ENCODE results near the gene VIPR2. TPM values are rescaled to one million over a fixed set of nuclear protein-coding genes. Genes with fewer than 3 reads are reported as not detected.

The VIPR2 gene
- total RNA-seq, 4 donors from 2014 or later, result 0.33 to 0.56 TPM; not detected in 2

- intact Hi-C loops (cut with DNase I), result no loop called here
- Histone ChIP-seq H3K4me3 (replicated peaks in 1 of 3) (no peak overlapping the region), H3K27ac (no peak overlapping the region), H3K9me3 (no peaks in the 10 kb centered on the region), H3K4me1 (no peaks in the 10 kb centered on the region), H3K27me3 (no peaks in the 10 kb centered on the region), H3K36me3 (no peaks in the 10 kb centered on the region)
- 79 to 81% methylated on average over 7 to 8 of the region's 8 CpGs for WGBS, 2 donors
- no peak for TF ChIP-seq POLR2A (IDR thresholded peaks at IDR 0.05)
- no peak for TF ChIP-seq CTCF (IDR thresholded peaks at IDR 0.05)
- DNase-seq, result no peak
Measured at GRCh38 chr7:159151231-159151630, 6.6 kb upstream of the VIPR2 start.

DNA sequence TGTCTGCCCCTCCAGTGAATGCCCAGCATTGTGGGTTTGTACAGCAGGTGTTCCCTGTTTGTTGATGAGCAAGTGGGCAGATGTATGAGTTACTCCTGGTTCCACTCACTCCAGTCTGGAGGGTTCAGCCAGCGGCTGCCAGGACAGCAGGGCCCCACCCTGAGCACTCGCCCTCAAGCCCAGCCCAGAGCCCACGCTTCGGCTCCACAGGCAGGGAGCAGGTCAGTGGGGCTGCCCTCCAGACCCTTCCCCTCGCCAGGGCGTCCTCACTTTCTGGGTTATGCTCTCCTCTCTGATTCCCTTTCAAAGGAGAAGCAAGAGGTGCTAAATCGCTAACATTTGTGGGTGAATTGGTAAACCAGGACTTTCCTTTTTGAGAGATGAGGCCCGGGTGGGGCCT is 4.8 kb upstream of the VIPR2 start:
- Histone ChIP-seq H3K4me1 (peaks cover 0 to 9% of the 10 kb centered on the region in 2 donors), H3K9me3 (no peaks in the 10 kb centered on the region), H3K27me3 (no peaks in the 10 kb centered on the region), H3K4me3 (replicated peaks in 1 of 3) (no peak overlapping the region), H3K27ac (no peak overlapping the region), H3K36me3 (no peaks in the 10 kb centered on the region)
- no peak for TF ChIP-seq POLR2A (IDR thresholded peaks at IDR 0.05)
- no peak for TF ChIP-seq CTCF (IDR thresholded peaks at IDR 0.05)
- no peak for DNase-seq
- intact Hi-C loops (cut with DNase I), result no loop called here
- WGBS, 2 donors, result 81 to 86% methylated on average over 8 of the region's 8 CpGs

- WGBS, 2 donors, result 86 to 93% methylated on average over 13 to 14 of the region's 17 CpGs
- DNase-seq, result no peak
- no peak for TF ChIP-seq CTCF (IDR thresholded peaks at IDR 0.05)
- no peak for TF ChIP-seq POLR2A (IDR thresholded peaks at IDR 0.05)
- Histone ChIP-seq H3K9me3 (no peaks in the 10 kb centered on the region), H3K27ac (no peak overlapping the region), H3K4me3 (replicated peaks in 1 of 3) (no peak overlapping the region), H3K27me3 (peaks cover 8% of the 10 kb centered on the region), H3K4me1 (peaks cover 5 to 17% of the 10 kb centered on the region in 2 donors), H3K36me3 (no peaks in the 10 kb centered on the region)
- intact Hi-C loops (cut with DNase I), result no loop called here
Measured at GRCh38 chr7:159148430-159149395, 4.0 kb upstream of the VIPR2 start.

DNA sequence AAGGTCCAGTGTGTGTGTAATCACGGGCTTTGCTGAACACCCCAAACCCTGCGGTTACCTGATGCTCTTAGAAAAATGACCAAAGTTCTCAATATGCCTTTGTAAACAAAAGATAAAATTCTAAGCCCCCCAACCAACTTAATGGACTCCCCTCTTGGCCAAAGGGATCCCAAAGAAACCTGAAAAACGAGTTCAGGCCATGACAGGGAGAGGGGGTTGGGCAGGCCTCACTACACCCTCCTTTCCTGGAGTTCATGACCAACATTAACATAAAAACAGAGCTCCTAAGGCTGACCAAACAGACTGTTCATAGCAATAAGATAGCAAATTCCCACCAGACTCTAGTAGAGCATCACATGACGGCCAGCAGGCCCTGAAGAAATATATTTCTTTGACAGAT is 3.0 kb upstream of the VIPR2 start:
- H3K36me3 ChIP-seq, result no peaks in the 10 kb centered on the region
- H3K4me1 ChIP-seq, result peaks cover 7 to 19% of the 10 kb centered on the region in 2 donors
- TF ChIP-seq CTCF (IDR thresholded peaks at IDR 0.05) (no peak), POLR2A (IDR thresholded peaks at IDR 0.05) (no peak)
- WGBS, 2 donors, result 60 to 74% methylated on average over 3 to 4 of the region's 4 CpGs
- H3K4me3 ChIP-seq (replicated peaks in 1 of 3), result no peak overlapping the region
- H3K9me3 ChIP-seq, result no peaks in the 10 kb centered on the region
- intact Hi-C loops (cut with DNase I), result no loop called here
- H3K27ac ChIP-seq, result no peak overlapping the region
- peaks cover 10% of the 10 kb centered on the region for H3K27me3 ChIP-seq
- no peak for DNase-seq

GRCh38 chr7:159147246-159147645 is 2.6 kb upstream of the VIPR2 start:
- Histone ChIP-seq H3K27me3 (peaks cover 10% of the 10 kb centered on the region), H3K9me3 (no peaks in the 10 kb centered on the region), H3K4me3 (replicated peaks in 1 of 3) (no peak overlapping the region), H3K4me1 (peaks cover 7 to 19% of the 10 kb centered on the region in 2 donors), H3K27ac (no peak overlapping the region), H3K36me3 (no peaks in the 10 kb centered on the region)
- WGBS, 2 donors, result 81 to 85% methylated on average over 13 of the region's 13 CpGs
- DNase-seq, result no peak
- TF ChIP-seq POLR2A (IDR thresholded peaks at IDR 0.05) (no peak), CTCF (IDR thresholded peaks at IDR 0.05) (no peak)
- intact Hi-C loops (cut with DNase I), result no loop called here
